GM10266 (cell line): ENCODE results near the gene SCAF1.

ENCODE experiments used
- DNase-seq: peaks from one replicate; pipeline ENCODE4 v3.0.0; 2012; ENCODE audit errors: extremely low spot score
- CTCF ChIP-seq: IDR thresholded peaks from 2 replicates; pipeline ENCODE4 v1.5.1; 2012; ENCODE audit warnings: mild to moderate bottlenecking, low read depth; ENCODE audit not compliant: control insufficient read depth, insufficient read depth; ENCODE audit errors: missing control alignments

The SCAF1 gene

GRCh38 chr19:49672131-49672919 is 30.3 kb downstream of the SCAF1 start:
- DNase-seq, result peak; percentile 92
- TF ChIP-seq CTCF, result peak; percentile 98

GRCh38 chr19:49676136-49676783 is 34.3 kb downstream of the SCAF1 start:
- DNase-seq, result peak; percentile 83
- TF ChIP-seq CTCF, result no peak

GRCh38 chr19:49676784-49677230 is 34.8 kb downstream of the SCAF1 start:
- TF ChIP-seq CTCF, result no peak

DNA sequence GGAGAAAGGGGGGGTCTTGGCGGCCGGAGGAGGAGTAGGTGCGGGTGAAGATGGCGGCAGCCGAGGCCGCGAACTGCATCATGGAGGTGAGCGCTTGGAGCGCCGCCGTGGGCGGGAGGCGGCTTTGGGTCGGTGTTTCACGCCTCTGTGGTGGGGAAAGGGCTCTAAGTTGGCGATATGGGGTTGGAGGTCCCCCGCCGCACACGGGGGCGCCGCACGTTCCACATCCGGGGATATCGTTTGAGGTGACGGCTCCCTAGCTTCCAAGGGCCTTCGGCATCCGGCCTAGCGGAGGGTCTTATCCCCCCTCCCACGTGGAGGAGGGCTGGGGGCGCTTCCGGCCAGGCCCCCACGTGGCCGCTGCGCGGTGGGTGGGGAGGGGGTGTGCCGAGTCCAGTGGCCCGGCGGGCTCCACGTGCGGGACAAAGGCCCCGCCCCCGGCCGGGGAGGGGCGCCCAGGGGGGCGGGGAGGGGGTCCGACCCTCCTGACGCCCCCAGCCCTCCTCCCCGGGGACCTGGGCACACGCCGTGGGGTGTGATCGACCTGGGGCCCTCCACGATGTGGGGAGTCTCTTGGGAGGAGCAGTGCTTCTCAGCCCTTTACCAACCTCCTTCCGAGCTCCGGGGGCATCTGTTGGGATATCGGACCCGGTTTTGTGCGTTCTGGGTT is 35.4 kb downstream of the SCAF1 start, which contains the start of gene PRMT1:
PRMT1 (plus strand) TSS at position 41 of the 670 bp plus-strand sequence; CDS start at position 51, 10 bp downstream.
- no peak for TF ChIP-seq CTCF
- DNase-seq, result no peak

More at GRCh38 chr19:49676784-49677230, 34.8 kb downstream of the SCAF1 start:
- peak; percentile 98 for DNase-seq

GRCh38 chr19:49677901-49678674 is 36.1 kb downstream of the SCAF1 start:
- peak; percentile 84 for DNase-seq
- peak; percentile 70 for TF ChIP-seq CTCF

- no peak for TF ChIP-seq CTCF
- no peak for DNase-seq
Measured at GRCh38 chr19:49678985-49679770, 37.2 kb downstream of the SCAF1 start.
